Measurements from ENCODE around the gene RNASE3.

The RNASE3 gene

DNA sequence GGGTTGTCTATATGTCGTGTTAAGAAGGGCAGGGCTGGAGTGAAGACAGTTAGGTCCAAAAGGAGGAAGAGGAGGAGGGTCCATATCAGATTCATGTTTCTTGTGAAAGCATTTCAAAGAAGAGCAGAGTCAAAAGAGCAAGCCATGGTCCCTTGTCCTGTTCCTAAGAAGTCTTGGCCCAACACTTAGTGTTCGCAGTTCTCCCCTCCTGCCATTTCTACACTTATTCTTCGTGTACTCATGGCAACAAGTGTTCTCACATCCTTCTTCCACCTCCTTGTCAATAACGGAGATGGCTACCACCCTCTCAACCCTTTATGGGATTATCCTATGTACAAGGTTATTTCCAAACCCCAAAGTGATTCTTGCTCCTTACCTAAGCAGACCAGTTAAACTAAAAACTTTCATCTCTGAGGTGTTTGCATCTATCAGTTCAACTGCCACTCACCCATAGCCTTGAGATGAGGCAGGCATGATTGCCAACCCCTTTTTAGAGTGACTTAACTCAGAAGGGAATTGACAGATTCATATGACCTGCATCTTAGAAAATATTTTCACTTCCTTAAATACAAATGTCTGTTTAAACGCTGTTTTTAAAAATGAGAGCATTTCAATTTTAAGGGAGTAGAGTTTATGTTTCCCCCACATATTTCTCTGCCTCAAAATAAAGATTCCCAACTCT is 44.3 kb downstream of the RNASE3 start:
- TF ChIP-seq EGR1 (IDR thresholded peaks at IDR 0.05) (no peak), CEBPB (IDR thresholded peaks at IDR 0.05) (no peak), NFIC (IDR thresholded peaks at IDR 0.05) (no peak), CREB1 (IDR thresholded peaks at IDR 0.05; ENCODE audit: low read depth) (no peak), TCF12 (IDR thresholded peaks at IDR 0.05; ENCODE audit: low read depth) (no peak), ZBTB7A (IDR thresholded peaks at IDR 0.05; ENCODE audit: low read depth) (no peak), TEAD4 (IDR thresholded peaks at IDR 0.05) (no peak), TAF1 (IDR thresholded peaks at IDR 0.05; ENCODE audit: low read depth) (no peak), FOXM1 (IDR thresholded peaks at IDR 0.05; ENCODE audit: borderline replicate concordance, low read depth) (no peak), RAD21 (IDR thresholded peaks at IDR 0.05; ENCODE audit: low read depth) (no peak), YY1 (IDR thresholded peaks at IDR 0.05; ENCODE audit: low read depth) (no peak)
- TF ChIP-seq, protein P1, sequence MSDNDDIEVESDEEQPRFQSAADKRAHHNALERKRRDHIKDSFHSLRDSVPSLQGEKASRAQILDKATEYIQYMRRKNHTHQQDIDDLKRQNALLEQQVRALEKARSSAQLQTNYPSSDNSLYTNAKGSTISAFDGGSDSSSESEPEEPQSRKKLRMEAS (IDR thresholded peaks at IDR 0.05) = no peak
- TF ChIP-seq, protein P2, sequence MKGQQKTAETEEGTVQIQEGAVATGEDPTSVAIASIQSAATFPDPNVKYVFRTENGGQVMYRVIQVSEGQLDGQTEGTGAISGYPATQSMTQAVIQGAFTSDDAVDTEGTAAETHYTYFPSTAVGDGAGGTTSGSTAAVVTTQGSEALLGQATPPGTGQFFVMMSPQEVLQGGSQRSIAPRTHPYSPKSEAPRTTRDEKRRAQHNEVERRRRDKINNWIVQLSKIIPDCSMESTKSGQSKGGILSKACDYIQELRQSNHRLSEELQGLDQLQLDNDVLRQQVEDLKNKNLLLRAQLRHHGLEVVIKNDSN (IDR thresholded peaks at IDR 0.05) = no peak
- TF ChIP-seq, protein P3, sequence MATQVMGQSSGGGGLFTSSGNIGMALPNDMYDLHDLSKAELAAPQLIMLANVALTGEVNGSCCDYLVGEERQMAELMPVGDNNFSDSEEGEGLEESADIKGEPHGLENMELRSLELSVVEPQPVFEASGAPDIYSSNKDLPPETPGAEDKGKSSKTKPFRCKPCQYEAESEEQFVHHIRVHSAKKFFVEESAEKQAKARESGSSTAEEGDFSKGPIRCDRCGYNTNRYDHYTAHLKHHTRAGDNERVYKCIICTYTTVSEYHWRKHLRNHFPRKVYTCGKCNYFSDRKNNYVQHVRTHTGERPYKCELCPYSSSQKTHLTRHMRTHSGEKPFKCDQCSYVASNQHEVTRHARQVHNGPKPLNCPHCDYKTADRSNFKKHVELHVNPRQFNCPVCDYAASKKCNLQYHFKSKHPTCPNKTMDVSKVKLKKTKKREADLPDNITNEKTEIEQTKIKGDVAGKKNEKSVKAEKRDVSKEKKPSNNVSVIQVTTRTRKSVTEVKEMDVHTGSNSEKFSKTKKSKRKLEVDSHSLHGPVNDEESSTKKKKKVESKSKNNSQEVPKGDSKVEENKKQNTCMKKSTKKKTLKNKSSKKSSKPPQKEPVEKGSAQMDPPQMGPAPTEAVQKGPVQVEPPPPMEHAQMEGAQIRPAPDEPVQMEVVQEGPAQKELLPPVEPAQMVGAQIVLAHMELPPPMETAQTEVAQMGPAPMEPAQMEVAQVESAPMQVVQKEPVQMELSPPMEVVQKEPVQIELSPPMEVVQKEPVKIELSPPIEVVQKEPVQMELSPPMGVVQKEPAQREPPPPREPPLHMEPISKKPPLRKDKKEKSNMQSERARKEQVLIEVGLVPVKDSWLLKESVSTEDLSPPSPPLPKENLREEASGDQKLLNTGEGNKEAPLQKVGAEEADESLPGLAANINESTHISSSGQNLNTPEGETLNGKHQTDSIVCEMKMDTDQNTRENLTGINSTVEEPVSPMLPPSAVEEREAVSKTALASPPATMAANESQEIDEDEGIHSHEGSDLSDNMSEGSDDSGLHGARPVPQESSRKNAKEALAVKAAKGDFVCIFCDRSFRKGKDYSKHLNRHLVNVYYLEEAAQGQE (IDR thresholded peaks at IDR 0.05; ENCODE audit: low read depth) = no peak

Measured in Ishikawa (cell line).